ENCODE measurements around the gene ARHGAP12. TPM values are rescaled to one million over a fixed set of nuclear protein-coding genes. Genes with fewer than 3 reads are reported as not detected.

The ARHGAP12 gene
- total and polyA plus RNA-seq, 10 donors = 20.5 to 69.7 (median 46.9) TPM

DNA sequence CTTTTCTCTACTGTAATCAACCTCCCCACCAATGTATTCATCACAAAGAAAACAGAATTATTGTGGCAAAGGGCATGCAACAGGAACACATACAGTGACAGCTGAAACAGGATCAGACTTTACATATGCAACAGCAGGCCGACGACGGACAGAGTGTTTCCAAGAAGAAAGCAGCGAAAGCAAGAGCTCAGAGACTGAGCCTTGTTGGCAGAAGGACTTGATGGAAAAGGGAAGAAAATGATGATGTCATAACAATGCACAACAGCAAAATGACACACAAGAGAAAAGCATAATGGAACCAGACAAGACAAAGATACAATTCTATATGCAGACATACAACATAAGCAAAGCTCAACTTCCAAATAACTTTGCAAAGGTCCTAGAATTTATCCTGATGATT, 106.5 kb downstream of the ARHGAP12 start:
- no peak for TF ChIP-seq POLR2AphosphoS5 (IDR thresholded peaks at IDR 0.05)
- TF ChIP-seq POLR2A (IDR thresholded peaks at IDR 0.05) = no peak
- TF ChIP-seq, protein P1, sequence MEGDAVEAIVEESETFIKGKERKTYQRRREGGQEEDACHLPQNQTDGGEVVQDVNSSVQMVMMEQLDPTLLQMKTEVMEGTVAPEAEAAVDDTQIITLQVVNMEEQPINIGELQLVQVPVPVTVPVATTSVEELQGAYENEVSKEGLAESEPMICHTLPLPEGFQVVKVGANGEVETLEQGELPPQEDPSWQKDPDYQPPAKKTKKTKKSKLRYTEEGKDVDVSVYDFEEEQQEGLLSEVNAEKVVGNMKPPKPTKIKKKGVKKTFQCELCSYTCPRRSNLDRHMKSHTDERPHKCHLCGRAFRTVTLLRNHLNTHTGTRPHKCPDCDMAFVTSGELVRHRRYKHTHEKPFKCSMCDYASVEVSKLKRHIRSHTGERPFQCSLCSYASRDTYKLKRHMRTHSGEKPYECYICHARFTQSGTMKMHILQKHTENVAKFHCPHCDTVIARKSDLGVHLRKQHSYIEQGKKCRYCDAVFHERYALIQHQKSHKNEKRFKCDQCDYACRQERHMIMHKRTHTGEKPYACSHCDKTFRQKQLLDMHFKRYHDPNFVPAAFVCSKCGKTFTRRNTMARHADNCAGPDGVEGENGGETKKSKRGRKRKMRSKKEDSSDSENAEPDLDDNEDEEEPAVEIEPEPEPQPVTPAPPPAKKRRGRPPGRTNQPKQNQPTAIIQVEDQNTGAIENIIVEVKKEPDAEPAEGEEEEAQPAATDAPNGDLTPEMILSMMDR (IDR thresholded peaks at IDR 0.05 in 8 of 11, conservative IDR thresholded peaks at IDR 0.05 in 3 of 11) = no peak
- H3K4me3 ChIP-seq = no peak overlapping the region
- DNase-seq = no peak
- H3K9me3 ChIP-seq = no peaks in the 10 kb centered on the region
- no peaks in the 10 kb centered on the region for H3K27me3 ChIP-seq (replicated peaks in 1 of 7)
- intact Hi-C loops (cut with DNase I; ENCODE audit: low total_unique reads) = no loop called here
- 91 to 96% (median 93%) methylated on average over 4 of the region's 4 CpGs for WGBS, 5 donors
- no peaks in the 10 kb centered on the region for H3K4me1 ChIP-seq
- H3K36me3 ChIP-seq = peaks cover 0 to 73% (median 8%) of the 10 kb centered on the region in 6 donors
- no peak overlapping the region for H3K27ac ChIP-seq

DNA sequence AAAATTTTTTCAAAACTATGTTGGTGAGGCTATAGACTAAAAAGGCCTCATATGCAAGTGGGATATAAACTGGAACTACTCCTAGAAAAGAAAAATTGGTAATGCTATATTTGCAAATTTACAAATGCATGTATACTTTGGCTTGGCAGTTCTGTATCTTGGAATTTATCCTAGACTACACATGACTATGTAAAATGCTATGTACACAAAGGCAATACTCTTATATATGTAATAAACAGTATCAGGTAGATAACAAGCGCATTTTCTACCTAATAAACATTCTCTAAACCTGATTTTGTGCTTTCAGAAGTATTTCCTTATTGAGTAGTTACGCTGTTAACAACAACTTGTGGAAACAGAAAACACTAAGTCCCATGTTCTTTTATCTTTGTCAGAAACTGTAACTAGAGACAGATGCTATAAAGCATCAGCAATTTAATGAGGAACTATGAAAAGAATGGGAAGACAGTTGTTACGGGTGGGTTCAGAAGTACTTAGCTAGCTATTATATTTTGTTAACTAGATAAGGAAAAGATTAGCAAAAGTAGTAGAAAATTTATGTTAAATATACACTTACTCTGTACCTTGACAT, 107.8 kb downstream of the ARHGAP12 start:
- intact Hi-C loops (cut with DNase I; ENCODE audit: low total_unique reads) = no loop called here
- H3K36me3 ChIP-seq = peaks cover 0 to 74% (median 8%) of the 10 kb centered on the region in 6 donors
- 90 to 94% (median 92%) methylated on average over 3 of the region's 3 CpGs for WGBS, 5 donors
- no peak for DNase-seq
- H3K27ac ChIP-seq = no peak overlapping the region
- H3K4me1 ChIP-seq = no peaks in the 10 kb centered on the region
- H3K27me3 ChIP-seq (replicated peaks in 1 of 7) = no peaks in the 10 kb centered on the region
- no peak for TF ChIP-seq POLR2A (IDR thresholded peaks at IDR 0.05)
- TF ChIP-seq, protein P1 (IDR thresholded peaks at IDR 0.05 in 8 of 11, conservative IDR thresholded peaks at IDR 0.05 in 3 of 11) = no peak
- no peak for TF ChIP-seq POLR2AphosphoS5 (IDR thresholded peaks at IDR 0.05)
- H3K4me3 ChIP-seq = no peak overlapping the region
- no peaks in the 10 kb centered on the region for H3K9me3 ChIP-seq

DNA sequence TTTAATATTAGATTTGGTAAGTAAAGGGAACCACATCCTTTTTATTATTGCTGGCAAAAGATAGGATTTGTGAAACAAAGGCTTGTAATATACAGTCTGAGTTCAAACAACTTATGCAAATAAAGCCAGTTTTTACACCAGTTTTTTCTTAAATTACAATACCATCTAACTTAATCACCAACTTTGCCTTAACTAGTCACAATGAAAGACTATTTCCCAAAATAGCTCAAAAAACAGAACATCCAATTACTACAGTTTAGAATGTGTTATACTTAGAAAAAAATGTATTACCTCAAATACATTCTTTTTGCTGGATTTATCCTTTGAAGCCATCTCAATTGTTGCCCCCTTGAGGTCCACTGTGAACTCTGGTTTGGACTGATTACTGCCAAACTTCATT, 108.5 kb downstream of the ARHGAP12 start:
- DNase-seq = no peak
- Histone ChIP-seq H3K4me1 (no peaks in the 10 kb centered on the region), H3K27me3 (replicated peaks in 1 of 7) (no peaks in the 10 kb centered on the region), H3K36me3 (peaks cover 0 to 72% (median 6%) of the 10 kb centered on the region in 6 donors), H3K27ac (no peak overlapping the region), H3K4me3 (no peak overlapping the region), H3K9me3 (no peaks in the 10 kb centered on the region)
- intact Hi-C loops (cut with DNase I; ENCODE audit: low total_unique reads) = no loop called here
- TF ChIP-seq POLR2A (IDR thresholded peaks at IDR 0.05) (no peak), POLR2AphosphoS5 (IDR thresholded peaks at IDR 0.05) (no peak)
- TF ChIP-seq, protein P1 (IDR thresholded peaks at IDR 0.05 in 8 of 11, conservative IDR thresholded peaks at IDR 0.05 in 3 of 11) = no peak

DNA sequence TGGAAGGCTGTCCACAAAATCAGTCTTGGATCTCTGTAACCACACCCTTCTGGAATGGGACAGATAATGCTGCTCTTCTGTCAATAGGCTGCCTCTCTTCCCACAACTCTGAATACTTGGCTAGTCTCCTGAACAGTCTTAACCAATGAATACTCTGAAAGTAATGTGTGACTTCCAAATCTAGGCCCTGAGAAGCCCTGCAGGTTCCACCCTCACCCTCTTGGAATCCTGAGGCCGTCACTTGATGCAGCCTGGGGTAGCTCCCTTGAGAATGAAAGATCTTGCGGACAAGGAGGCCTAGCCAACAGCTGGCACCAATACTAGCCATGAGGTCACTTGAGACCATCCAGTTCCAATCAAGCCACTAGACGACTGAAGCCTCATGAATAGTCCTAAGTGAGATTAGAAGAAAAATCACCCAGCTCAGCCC, 109.2 kb downstream of the ARHGAP12 start:
- no peak for TF ChIP-seq POLR2A (IDR thresholded peaks at IDR 0.05)
- TF ChIP-seq, protein P1 (IDR thresholded peaks at IDR 0.05 in 8 of 11, conservative IDR thresholded peaks at IDR 0.05 in 3 of 11) = no peak
- Histone ChIP-seq H3K9me3 (no peaks in the 10 kb centered on the region), H3K36me3 (peaks cover 0 to 72% (median 5%) of the 10 kb centered on the region in 6 donors), H3K27me3 (replicated peaks in 1 of 7) (no peaks in the 10 kb centered on the region), H3K27ac (no peak overlapping the region), H3K4me1 (no peaks in the 10 kb centered on the region), H3K4me3 (no peak overlapping the region)
- intact Hi-C loops (cut with DNase I; ENCODE audit: low total_unique reads) = no loop called here
- no peak for DNase-seq
- WGBS, 5 donors = 84 to 96% (median 94%) methylated on average over 3 of the region's 3 CpGs

Data from spleen (tissue), 11 donors.